ENCODE results near the gene SLCO2B1. TPM values are rescaled to one million over a fixed set of nuclear protein-coding genes. Genes with fewer than 3 reads are reported as not detected.

SLCO2B1 gene
- total and polyA plus RNA-seq, 8 donors: 3.3 to 68.2 (median 16.0) TPM

DNA sequence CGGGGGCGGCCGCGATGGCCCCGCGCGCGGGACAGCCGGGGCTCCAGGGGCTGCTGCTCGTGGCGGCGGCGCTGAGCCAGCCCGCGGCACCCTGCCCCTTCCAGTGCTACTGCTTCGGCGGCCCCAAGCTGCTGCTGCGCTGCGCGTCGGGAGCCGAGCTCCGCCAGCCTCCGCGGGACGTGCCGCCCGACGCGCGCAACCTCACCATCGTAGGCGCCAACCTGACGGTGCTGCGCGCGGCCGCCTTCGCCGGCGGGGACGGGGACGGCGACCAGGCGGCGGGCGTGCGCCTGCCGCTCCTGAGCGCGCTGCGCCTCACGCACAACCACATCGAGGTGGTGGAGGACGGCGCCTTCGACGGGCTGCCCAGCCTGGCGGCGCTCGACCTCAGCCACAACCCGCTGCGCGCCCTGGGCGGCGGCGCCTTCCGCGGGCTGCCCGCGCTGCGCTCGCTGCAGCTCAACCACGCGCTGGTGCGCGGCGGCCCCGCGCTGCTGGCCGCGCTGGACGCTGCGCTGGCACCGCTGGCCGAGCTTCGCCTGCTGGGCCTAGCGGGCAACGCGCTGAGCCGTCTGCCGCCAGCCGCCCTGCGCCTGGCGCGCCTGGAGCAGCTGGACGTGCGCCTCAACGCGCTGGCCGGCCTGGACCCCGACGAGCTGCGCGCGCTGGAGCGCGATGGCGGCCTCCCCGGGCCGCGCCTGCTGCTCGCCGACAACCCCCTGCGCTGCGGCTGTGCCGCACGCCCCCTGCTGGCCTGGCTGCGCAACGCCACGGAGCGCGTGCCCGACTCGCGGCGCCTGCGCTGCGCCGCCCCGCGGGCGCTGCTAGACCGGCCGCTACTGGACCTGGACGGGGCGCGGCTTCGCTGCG, 90.4 kb downstream of the SLCO2B1 start:
- WGBS, 5 donors: 0 to 1% (median 0%) methylated on average over 2 to 140 of the region's 140 CpGs; no CpG with 5 or more reads in 1 of the 5 donors
- Histone ChIP-seq H3K36me3 (no peaks in the 10 kb centered on the region), H3K4me3 (peak overlapping the region; percentile 44 to 59 (median 50)), H3K27me3 (peaks cover 0 to 72% (median 35%) of the 10 kb centered on the region in 3 donors), H3K4me1 (peaks cover 16 to 23% (median 19%) of the 10 kb centered on the region in 4 donors), H3K27ac (no peak overlapping the region), H3K9me3 (no peaks in the 10 kb centered on the region)
- intact Hi-C loops (cut with DNase I; ENCODE audit: low total_unique reads): no loop called here
- peak; percentile 87 to 96 for DNase-seq
- no peak for TF ChIP-seq EP300 (IDR thresholded peaks at IDR 0.05)
- TF ChIP-seq, protein P1, sequence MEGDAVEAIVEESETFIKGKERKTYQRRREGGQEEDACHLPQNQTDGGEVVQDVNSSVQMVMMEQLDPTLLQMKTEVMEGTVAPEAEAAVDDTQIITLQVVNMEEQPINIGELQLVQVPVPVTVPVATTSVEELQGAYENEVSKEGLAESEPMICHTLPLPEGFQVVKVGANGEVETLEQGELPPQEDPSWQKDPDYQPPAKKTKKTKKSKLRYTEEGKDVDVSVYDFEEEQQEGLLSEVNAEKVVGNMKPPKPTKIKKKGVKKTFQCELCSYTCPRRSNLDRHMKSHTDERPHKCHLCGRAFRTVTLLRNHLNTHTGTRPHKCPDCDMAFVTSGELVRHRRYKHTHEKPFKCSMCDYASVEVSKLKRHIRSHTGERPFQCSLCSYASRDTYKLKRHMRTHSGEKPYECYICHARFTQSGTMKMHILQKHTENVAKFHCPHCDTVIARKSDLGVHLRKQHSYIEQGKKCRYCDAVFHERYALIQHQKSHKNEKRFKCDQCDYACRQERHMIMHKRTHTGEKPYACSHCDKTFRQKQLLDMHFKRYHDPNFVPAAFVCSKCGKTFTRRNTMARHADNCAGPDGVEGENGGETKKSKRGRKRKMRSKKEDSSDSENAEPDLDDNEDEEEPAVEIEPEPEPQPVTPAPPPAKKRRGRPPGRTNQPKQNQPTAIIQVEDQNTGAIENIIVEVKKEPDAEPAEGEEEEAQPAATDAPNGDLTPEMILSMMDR (IDR thresholded peaks at IDR 0.05): peak in 3 of 7 experiments; percentile 71 to 97 (median 93)
- TF ChIP-seq POLR2A (IDR thresholded peaks at IDR 0.05): no peak
- TF ChIP-seq POLR2AphosphoS5 (IDR thresholded peaks at IDR 0.05): peak in 1 of 3 donors; percentile 31

DNA sequence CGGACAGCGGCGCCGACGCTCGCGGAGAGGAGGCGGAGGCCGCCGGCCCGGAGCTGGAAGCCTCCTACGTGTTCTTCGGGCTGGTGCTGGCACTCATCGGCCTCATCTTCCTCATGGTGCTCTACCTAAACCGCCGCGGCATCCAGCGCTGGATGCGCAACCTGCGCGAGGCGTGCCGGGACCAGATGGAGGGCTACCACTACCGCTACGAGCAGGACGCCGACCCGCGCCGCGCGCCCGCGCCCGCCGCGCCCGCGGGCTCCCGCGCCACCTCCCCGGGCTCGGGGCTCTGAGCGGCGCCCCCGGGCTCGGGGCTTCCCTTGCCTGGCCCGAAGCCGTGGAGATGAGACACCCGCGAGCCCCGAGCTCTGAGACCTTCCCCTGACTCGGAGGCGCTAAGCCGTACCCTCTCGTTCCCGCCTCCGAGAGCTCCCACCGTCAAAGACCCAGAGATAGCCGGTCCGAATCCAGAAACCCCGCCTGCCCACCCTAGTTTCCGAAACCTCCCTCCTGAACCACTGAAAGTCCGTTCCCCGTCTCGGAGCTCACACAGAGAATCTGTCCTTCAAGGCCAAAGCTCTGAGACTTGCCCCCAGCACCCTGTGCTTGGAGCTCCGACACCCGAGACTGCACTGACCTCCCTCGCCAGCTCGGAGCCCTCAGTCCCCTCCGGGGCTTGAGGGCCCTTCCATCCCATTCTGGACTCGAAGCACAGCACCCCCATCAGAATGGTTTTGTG, 91.2 kb downstream of the SLCO2B1 start:
- peaks cover 16 to 23% (median 19%) of the 10 kb centered on the region in 4 donors for H3K4me1 ChIP-seq
- 5 to 26% (median 7%) methylated on average over 12 to 72 of the region's 72 CpGs for WGBS, 5 donors
- H3K36me3 ChIP-seq: no peaks in the 10 kb centered on the region
- no peak for TF ChIP-seq EP300 (IDR thresholded peaks at IDR 0.05)
- TF ChIP-seq, protein P1 (IDR thresholded peaks at IDR 0.05): peak in 1 of 7 experiments; percentile 43
- peak in 1 of 2 donors; percentile 11 for DNase-seq
- H3K27ac ChIP-seq: no peak overlapping the region
- H3K27me3 ChIP-seq: peaks cover 0 to 66% (median 35%) of the 10 kb centered on the region in 3 donors
- H3K9me3 ChIP-seq: no peaks in the 10 kb centered on the region
- peak overlapping the region; percentile 44 to 59 (median 50) for H3K4me3 ChIP-seq
- intact Hi-C loops (cut with DNase I; ENCODE audit: low total_unique reads): no loop called here

DNA sequence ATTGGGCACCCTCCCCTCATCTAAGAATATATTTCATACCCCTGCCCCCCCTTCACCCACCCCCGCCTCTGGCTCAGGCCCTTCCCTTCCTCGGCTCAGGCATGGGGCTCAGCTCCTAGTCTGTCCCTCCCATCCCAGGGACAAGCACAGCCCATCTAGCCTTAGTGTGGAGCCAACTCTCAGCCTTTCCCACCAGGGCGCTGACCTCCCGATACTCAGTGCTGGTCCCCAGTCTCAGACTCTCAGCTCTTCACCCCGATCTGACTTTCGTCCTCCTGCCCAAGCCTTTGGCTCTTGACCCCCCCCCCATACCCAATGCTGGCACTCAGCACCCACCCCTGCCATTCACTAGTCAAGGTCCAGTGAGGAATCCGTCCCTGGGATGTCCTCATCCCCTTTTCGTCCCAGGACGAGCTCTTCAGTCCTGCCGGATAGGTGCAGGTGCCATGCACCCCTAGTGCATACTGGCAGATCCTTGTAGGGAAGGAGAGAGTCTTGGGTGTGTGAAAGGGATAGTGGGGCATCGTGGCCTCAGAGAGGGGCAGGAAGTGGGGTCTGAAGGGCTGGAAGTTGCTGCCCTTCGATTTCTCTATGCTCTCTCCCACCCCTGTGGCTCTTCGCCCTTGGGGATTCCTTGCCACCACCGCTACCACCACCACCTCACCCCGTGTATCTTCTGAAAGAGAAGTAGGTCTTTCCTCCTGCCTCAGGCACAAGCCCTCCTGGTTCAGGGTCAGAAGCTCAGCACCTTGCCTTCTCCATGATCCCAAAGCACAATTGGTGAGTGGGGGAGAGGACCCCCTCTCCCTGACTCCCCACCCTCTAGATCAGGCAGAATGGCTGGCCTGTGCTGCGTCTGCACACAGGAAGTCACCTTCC, 92.1 kb downstream of the SLCO2B1 start:
- intact Hi-C loops (cut with DNase I; ENCODE audit: low total_unique reads): no loop called here
- Histone ChIP-seq H3K4me3 (no peak overlapping the region), H3K36me3 (no peaks in the 10 kb centered on the region), H3K9me3 (no peaks in the 10 kb centered on the region), H3K27me3 (peaks cover 0 to 59% (median 35%) of the 10 kb centered on the region in 3 donors), H3K4me1 (peaks cover 16 to 23% (median 19%) of the 10 kb centered on the region in 4 donors), H3K27ac (no peak overlapping the region)
- DNase-seq: peak; percentile 6 to 16
- TF ChIP-seq, protein P1 (IDR thresholded peaks at IDR 0.05): no peak
- TF ChIP-seq EP300 (IDR thresholded peaks at IDR 0.05): no peak
- no peak for TF ChIP-seq POLR2AphosphoS5 (IDR thresholded peaks at IDR 0.05)
- no peak for TF ChIP-seq POLR2A (IDR thresholded peaks at IDR 0.05)
- 76 to 87% (median 80%) methylated on average over 16 of the region's 16 CpGs for WGBS, 5 donors
